ENCODE data around the gene TMEM259. TPM values are rescaled to one million over a fixed set of nuclear protein-coding genes. Genes with fewer than 3 reads are reported as not detected.

The TMEM259 gene
- total and polyA plus RNA-seq, 2 of the 13 experiments (the other 11 are each of a cell fraction or from before 2014, with no cell fraction given): 64.7 to 164 TPM

- TF ChIP-seq ATRX (CRISPR knock-in tag; IDR thresholded peaks at IDR 0.05; ENCODE audit: borderline replicate concordance) (no peak; the same call in 1 of the 2 replicates), SP2 (CRISPR knock-in tag; IDR thresholded peaks at IDR 0.05) (peak; percentile 50; the same call in 1 of the 2 replicates), GPN1 (CRISPR knock-in tag; IDR thresholded peaks at IDR 0.05; ENCODE audit: borderline replicate concordance) (no peak), ZNF678 (CRISPR knock-in tag; IDR thresholded peaks at IDR 0.05) (0 out of 2 replicates have a peak, but pooled peaks have one; percentile 76), ZMYM4 (CRISPR knock-in tag; IDR thresholded peaks at IDR 0.05) (no peak; the same call in 1 of the 2 replicates), FOSL1 (CRISPR knock-in tag; IDR thresholded peaks at IDR 0.05; ENCODE audit: borderline replicate concordance) (no peak), ATM (IDR thresholded peaks at IDR 0.05; ENCODE audit: borderline replicate concordance) (no peak), MXD4 (CRISPR knock-in tag; IDR thresholded peaks at IDR 0.05) (peak; percentile 78), ZNF768 (CRISPR knock-in tag; IDR thresholded peaks at IDR 0.05) (peak; percentile 43; the same call in 1 of the 2 replicates), ZNF180 (CRISPR knock-in tag; IDR thresholded peaks at IDR 0.05; ENCODE audit: borderline replicate concordance, low read depth) (no peak), ZNF639 (CRISPR knock-in tag; conservative IDR thresholded peaks at IDR 0.05) (no peak), ZNF75D (CRISPR knock-in tag; IDR thresholded peaks at IDR 0.05; ENCODE audit: borderline replicate concordance) (no peak), TEF (CRISPR knock-in tag; IDR thresholded peaks at IDR 0.05) (no peak), POLR2A (IDR thresholded peaks at IDR 0.05; ENCODE audit: insufficient read depth in 1 of 2, low read depth in 2 of 2, low read length in 2 of 2) (peak; percentile 38 to 68; a peak in 3 of 4 replicates), ZNF280D (CRISPR knock-in tag; IDR thresholded peaks at IDR 0.05) (no peak; the same call in 1 of the 2 replicates), ZFY (CRISPR knock-in tag; IDR thresholded peaks at IDR 0.05) (peak; percentile 94), RFXAP (CRISPR knock-in tag; IDR thresholded peaks at IDR 0.05; ENCODE audit: borderline replicate concordance) (no peak), SNAI1 (CRISPR knock-in tag; IDR thresholded peaks at IDR 0.05; ENCODE audit: borderline replicate concordance) (0 out of 2 replicates have a peak, but pooled peaks have one; percentile 82), PREB (CRISPR knock-in tag; IDR thresholded peaks at IDR 0.05) (no peak), NFIB (CRISPR knock-in tag; IDR thresholded peaks at IDR 0.05; ENCODE audit: borderline replicate concordance) (no peak), GABPB1 (CRISPR knock-in tag; IDR thresholded peaks at IDR 0.05) (peak; percentile 83), SRSF9 (IDR thresholded peaks at IDR 0.05; ENCODE audit: borderline replicate concordance, insufficient read depth, low read depth, low read length, poor library complexity, severe bottlenecking) (no peak), KLF16 (CRISPR knock-in tag; IDR thresholded peaks at IDR 0.05) (peak in 1 of 2 experiments; percentile 86; a peak in 2 of 4 replicates), CHD4 (IDR thresholded peaks at IDR 0.05; ENCODE audit: borderline replicate concordance, low read length) (peak; percentile 34; the same call in 1 of the 2 replicates)
Measured at GRCh38 chr19:980133-980998, 40.6 kb downstream of the TMEM259 start (continued).

Data from HepG2 (cell line).